GM23248 (cell line): ENCODE data around the gene PTPRE. TPM values are rescaled to one million over a fixed set of nuclear protein-coding genes. Genes with fewer than 3 reads are reported as not detected.

ENCODE experiments used
- DNase-seq: peaks from one replicate; pipeline ENCODE4 v3.0.0-alpha.2; 2015
- H2AFZ ChIP-seq: fragments of 200-600 bp; sonication (generic); 2 replicates; pipeline ENCODE4 v1.6.1; 2016; ENCODE audit warnings: antibody characterized with exemption
- H3F3A ChIP-seq: fragments of 200-600 bp; sonication (generic); 2 replicates; pipeline ENCODE4 v1.6.1; 2016; ENCODE audit warnings: mild to moderate bottlenecking, antibody characterized with exemption, mixed run types; ENCODE audit not compliant: insufficient read depth
- H3K27ac ChIP-seq: fragments of 200-600 bp; sonication (generic); 2 replicates; pipeline ENCODE4 v1.5.1; 2016; ENCODE audit warnings: mild to moderate bottlenecking
- H3K27me3 ChIP-seq: fragments of 200-600 bp; sonication (generic); replicated peaks from 2 replicates; pipeline ENCODE4 v1.6.1; 2016; ENCODE audit warnings: mild to moderate bottlenecking; ENCODE audit not compliant: insufficient read depth
- H3K36me3 ChIP-seq: fragments of 200-600 bp; sonication (generic); 2 replicates; pipeline ENCODE4 v1.6.1; 2016; ENCODE audit warnings: low read depth, mild to moderate bottlenecking
- H3K4me1 ChIP-seq: fragments of 200-600 bp; sonication (generic); 2 replicates; pipeline ENCODE4 v1.6.1; 2016; ENCODE audit warnings: mild to moderate bottlenecking; ENCODE audit not compliant: insufficient read depth
- H3K4me2 ChIP-seq: fragments of 200-600 bp; sonication (generic); one replicate; pipeline ENCODE4 v1.6.1; 2016; ENCODE audit warnings: mild to moderate bottlenecking; ENCODE audit not compliant: unreplicated experiment
- H3K4me3 ChIP-seq: fragments of 200-600 bp; sonication (generic); 2 replicates; pipeline ENCODE4 v1.5.1; 2016; ENCODE audit warnings: mild to moderate bottlenecking
- H3K79me2 ChIP-seq: fragments of 200-600 bp; sonication (generic); 2 replicates; pipeline ENCODE4 v1.6.1; 2016; ENCODE audit warnings: mild to moderate bottlenecking; ENCODE audit not compliant: insufficient read depth
- H3K9ac ChIP-seq: fragments of 200-600 bp; sonication (generic); 2 replicates; pipeline ENCODE4 v1.6.1; 2016; ENCODE audit warnings: mild to moderate bottlenecking
- H3K9me2 ChIP-seq: fragments of 200-600 bp; sonication (generic); 2 replicates; pipeline ENCODE4 v1.6.1; 2016; ENCODE audit warnings: mixed run types, mild to moderate bottlenecking, moderate library complexity; ENCODE audit not compliant: insufficient read depth
- H3K9me3 ChIP-seq: fragments of 200-600 bp; sonication (generic); one replicate; pipeline ENCODE4 v1.6.1; 2017; ENCODE audit warnings: low read depth
- H4K20me1 ChIP-seq: fragments of 200-600 bp; sonication (generic); 2 replicates; pipeline ENCODE4 v1.6.0; 2016; ENCODE audit not compliant: insufficient read depth
- EZH2 ChIP-seq: fragments of 200-600 bp; sonication (generic); IDR thresholded peaks from 2 replicates; pipeline ENCODE4 v1.6.1; 2018; ENCODE audit warnings: antibody characterized with exemption, mild to moderate bottlenecking; ENCODE audit not compliant: insufficient read depth, poor library complexity, severe bottlenecking
- EZH2phosphoT487 ChIP-seq: fragments of 200-600 bp; sonication (generic); IDR thresholded peaks from 2 replicates; pipeline ENCODE4 v1.6.1; 2018; ENCODE audit warnings: antibody characterized with exemption, moderate library complexity, mild to moderate bottlenecking, low read depth; ENCODE audit not compliant: insufficient read depth
- WGBS, 2 experiments: methylation state at CpG; one replicate each; pipeline ENCODE4 v1.1.6; 2015 to 2017; ENCODE audit warnings: low lambda C conversion rate in 2 of 2, low coverage in 1 of 2; ENCODE audit errors: missing lambda C conversion rate in 2 of 2; 5-methylcytosine and 5-hydroxymethylcytosine counted together
- in situ Hi-C: fragments of 300-500 bp; cut with MboI; formaldehyde crosslinking; loops from 2 replicates; pipeline ENCODE4 v1.15.0; 2020
- polyA plus RNA-seq: library from polyadenylated mRNA; unstranded; fragments of >200 nt; fragmentation: Nextera tagmentation; extraction: Ambion mirVana; gene quantifications from 2 replicates; pipeline ENCODE4 v1.2.1, GENCODE V29; 2016
- total RNA-seq: library from RNA; depleted of rRNA; stranded (reverse); fragments of >200 nt; shearing (Covaris generic); gene quantifications from 2 replicates; pipeline ENCODE4 v1.2.3, GENCODE V29; 2014

The PTPRE gene
- total and polyA plus RNA-seq, 2 experiments from 2014 or later: 2.7 to 4.7 TPM

DNA sequence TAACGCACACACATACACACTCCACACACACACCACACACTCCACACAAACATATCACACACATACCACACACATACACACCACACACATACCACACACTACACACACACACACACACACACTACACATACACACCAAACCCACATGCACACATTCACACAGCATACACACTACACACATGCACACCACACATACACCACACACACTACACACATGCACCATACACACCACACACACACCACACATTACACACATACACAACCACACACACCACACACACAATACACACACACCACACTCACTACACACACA is 153.0 kb downstream of the PTPRE start:
- H3K4me1 ChIP-seq: peaks cover 9% of the 10 kb centered on the region
- H3K79me2 ChIP-seq: no peaks in the 10 kb centered on the region
- no peaks in the 10 kb centered on the region for H3K9me2 ChIP-seq
- no peaks in the 10 kb centered on the region for H4K20me1 ChIP-seq
- TF ChIP-seq EZH2phosphoT487 (no peak), EZH2 (no peak)
- no peak overlapping the region for H3K27ac ChIP-seq
- H3K36me3 ChIP-seq: no peaks in the 10 kb centered on the region
- H3K9me3 ChIP-seq: no peaks in the 10 kb centered on the region
- H3F3A ChIP-seq: no peaks in the 10 kb centered on the region
- H3K27me3 ChIP-seq: no peaks in the 10 kb centered on the region
- no peak overlapping the region for H2AFZ ChIP-seq
- DNase-seq: no peak
- H3K9ac ChIP-seq: no peak overlapping the region
- WGBS, 2 experiments: 61 to 67% methylated on average over 1 of the region's 1 CpG
- no peak overlapping the region for H3K4me2 ChIP-seq
- H3K4me3 ChIP-seq: no peak overlapping the region
- in situ Hi-C loops: no loop called here

DNA sequence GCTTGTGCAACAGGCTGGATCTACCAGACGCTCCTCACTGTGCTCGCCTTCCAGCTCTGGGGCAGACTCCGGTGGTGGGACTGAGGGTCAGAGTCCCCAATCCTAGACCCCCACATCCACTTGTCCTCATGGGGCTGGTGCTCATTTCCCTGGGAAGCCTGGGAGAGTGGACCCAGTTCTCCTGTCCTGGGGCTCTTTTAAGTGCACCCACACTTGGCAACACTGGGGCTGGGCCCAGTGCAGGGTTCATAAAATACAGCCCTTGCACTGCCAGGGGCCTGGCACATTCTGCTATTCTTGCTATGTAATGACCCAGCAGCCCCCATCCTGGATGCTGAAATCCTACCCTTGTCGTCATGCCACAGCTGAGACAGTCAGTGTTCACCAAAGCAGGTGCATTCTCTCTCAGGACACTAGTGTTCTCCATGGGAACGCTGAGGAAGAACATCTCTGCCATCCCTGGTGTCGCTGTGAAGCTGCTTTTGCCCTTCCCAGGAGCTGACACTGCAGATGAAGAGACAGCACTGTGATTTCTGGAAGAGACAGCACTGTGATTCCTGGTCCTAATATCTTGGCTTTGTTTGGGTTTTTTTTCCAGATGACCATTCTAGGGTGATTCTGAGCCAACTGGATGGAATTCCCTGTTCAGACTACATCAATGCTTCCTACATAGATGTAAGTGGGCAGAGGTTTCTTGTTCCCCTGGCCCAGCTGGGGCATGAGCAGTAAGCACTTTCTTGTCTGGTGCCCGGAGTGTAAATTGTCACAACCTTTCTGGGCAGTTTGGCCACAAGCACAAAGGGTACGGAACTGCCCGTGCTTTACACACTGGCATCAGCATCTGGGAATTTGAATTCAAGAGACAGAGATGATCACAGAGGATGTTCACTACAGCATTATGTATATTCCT is 153.7 kb downstream of the PTPRE start:
- Histone ChIP-seq H3K27ac (no peak overlapping the region), H3K79me2 (no peaks in the 10 kb centered on the region), H3K4me3 (no peak overlapping the region), H3K9me3 (no peaks in the 10 kb centered on the region), H3K27me3 (no peaks in the 10 kb centered on the region), H4K20me1 (no peaks in the 10 kb centered on the region), H3K4me2 (no peak overlapping the region), H3K9me2 (no peaks in the 10 kb centered on the region), H3F3A (0 out of 2 replicates have a peak, but pooled peaks cover 5% of the 10 kb centered on the region), H3K4me1 (peaks cover 14% of the 10 kb centered on the region), H3K36me3 (no peaks in the 10 kb centered on the region), H3K9ac (no peak overlapping the region), H2AFZ (no peak overlapping the region)
- WGBS, 2 experiments: 94 to 99% methylated on average over 9 of the region's 9 CpGs
- TF ChIP-seq EZH2phosphoT487 (no peak), EZH2 (no peak)
- in situ Hi-C loops: no loop called here
- no peak for DNase-seq

DNA sequence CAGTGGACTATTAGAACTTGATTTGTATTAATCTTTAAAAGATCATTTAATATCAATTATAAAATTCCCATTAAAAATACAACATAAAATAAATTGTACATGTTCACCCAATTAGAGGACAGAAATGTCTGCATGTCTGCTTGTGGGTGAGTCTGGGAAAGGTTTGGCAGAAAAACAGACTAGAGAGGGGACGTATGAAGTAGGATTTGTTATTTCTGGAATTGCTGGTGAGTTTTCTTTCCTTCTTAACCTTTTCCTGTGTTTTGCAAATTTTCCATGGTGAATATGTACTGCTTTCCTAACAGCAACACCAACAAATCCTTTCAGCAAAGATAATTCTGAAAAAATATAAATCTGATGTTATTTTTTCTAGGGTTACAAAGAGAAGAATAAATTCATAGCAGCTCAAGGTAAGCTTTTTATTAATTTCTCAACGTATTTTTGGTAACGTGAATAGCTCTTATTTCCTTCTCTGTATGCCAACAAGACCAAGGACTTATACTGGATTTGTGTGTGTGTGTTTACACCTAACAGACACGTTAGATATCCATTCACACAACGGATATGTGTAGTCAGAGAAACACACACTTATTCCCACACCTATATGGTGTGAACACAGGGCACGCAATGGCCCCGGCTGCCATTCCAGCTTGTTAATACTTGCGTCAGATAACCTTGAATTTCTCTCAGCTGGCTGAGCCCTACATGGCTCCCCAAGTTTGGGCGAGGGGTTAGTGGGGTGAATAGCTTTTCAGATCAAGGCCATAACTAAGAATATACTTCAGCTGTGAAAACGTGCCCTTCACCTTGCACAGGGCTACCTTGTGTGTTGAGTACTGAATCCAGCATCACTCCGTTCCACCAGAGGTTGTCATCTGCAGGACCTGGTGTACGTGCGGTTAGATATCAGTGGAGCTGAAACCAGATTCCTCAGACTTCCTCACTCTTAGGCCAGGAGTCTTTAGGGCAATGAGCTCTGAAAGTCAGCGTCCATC is 154.7 kb downstream of the PTPRE start:
- WGBS, 2 experiments: 86 to 88% methylated on average over 14 of the region's 14 CpGs
- Histone ChIP-seq H3K36me3 (no peaks in the 10 kb centered on the region), H3K79me2 (no peaks in the 10 kb centered on the region), H3K9me2 (no peaks in the 10 kb centered on the region), H3K4me2 (no peak overlapping the region), H4K20me1 (no peaks in the 10 kb centered on the region), H3K4me1 (peaks cover 14% of the 10 kb centered on the region), H3F3A (0 out of 2 replicates have a peak, but pooled peaks cover 6% of the 10 kb centered on the region), H3K9ac (no peak overlapping the region), H3K27me3 (no peaks in the 10 kb centered on the region), H3K4me3 (no peak overlapping the region), H3K9me3 (no peaks in the 10 kb centered on the region), H3K27ac (no peak overlapping the region), H2AFZ (no peak overlapping the region)
- in situ Hi-C loops: no loop called here
- DNase-seq: no peak
- no peak for TF ChIP-seq EZH2
- no peak for TF ChIP-seq EZH2phosphoT487

DNA sequence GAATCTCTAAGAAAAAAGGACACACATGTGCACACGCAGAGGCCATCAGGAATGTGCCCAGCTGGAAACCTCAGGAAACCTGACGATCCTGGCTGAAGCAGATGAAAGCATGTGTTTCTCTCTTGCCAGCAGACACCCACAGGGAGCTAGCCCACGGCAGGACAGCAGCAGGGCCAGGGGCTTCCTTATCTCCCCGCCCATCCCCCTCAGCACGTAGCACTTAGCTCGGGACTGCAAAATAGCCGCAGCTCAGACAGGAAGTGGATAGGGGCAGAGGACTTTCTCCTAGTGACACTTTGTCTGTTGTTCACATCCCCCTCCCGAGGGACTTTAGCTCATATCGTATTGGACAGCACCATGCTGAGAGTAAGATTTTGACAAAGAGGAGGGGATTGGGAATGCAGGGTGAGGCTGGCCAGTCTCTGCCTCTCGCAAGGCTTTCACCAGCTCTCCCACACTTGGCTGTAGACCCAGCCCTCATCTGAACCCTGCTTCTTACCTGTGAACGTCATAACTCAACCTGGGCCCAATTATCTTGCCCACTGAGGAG is 155.5 kb downstream of the PTPRE start:
- Histone ChIP-seq H4K20me1 (no peaks in the 10 kb centered on the region), H2AFZ (no peak overlapping the region), H3K79me2 (no peaks in the 10 kb centered on the region), H3K4me1 (peaks cover 14% of the 10 kb centered on the region), H3K9me2 (no peaks in the 10 kb centered on the region), H3K9me3 (no peaks in the 10 kb centered on the region), H3K4me2 (no peak overlapping the region), H3K9ac (no peak overlapping the region), H3K36me3 (no peaks in the 10 kb centered on the region), H3K27ac (no peak overlapping the region), H3K4me3 (no peak overlapping the region), H3F3A (0 out of 2 replicates have a peak, but pooled peaks cover 6% of the 10 kb centered on the region), H3K27me3 (no peaks in the 10 kb centered on the region)
- in situ Hi-C loops: no loop called here
- no peak for DNase-seq
- 89% methylated on average over 11 of the region's 11 CpGs for WGBS, 2 experiments
- TF ChIP-seq EZH2 (no peak), EZH2phosphoT487 (no peak)
